ENCODE data around the gene CDH20.

GRCh38 chr18:61551586-61551985 lies 218.4 kb downstream of the CDH20 start:
- TF ChIP-seq CTCF (optimal IDR thresholded peaks at IDR 0.05 in 1 of 3, IDR thresholded peaks at IDR 0.05 in 1 of 3, conservative IDR thresholded peaks at IDR 0.05 in 1 of 3; ENCODE audit: extremely low read depth in 1 of 3, insufficient read depth in 2 of 3, low read length in 3 of 3), result peak; percentile 57 to 80 (median 78)
- TF ChIP-seq EZH2 (IDR thresholded peaks at IDR 0.05; ENCODE audit: low read length), result no peak
